Measurements from ENCODE around the gene SND1. TPM values are rescaled to one million over a fixed set of nuclear protein-coding genes. Genes with fewer than 3 reads are reported as not detected.

SND1 gene
- total and polyA plus RNA-seq, 4 donors = 59.4 to 214 (median 84.1) TPM

DNA sequence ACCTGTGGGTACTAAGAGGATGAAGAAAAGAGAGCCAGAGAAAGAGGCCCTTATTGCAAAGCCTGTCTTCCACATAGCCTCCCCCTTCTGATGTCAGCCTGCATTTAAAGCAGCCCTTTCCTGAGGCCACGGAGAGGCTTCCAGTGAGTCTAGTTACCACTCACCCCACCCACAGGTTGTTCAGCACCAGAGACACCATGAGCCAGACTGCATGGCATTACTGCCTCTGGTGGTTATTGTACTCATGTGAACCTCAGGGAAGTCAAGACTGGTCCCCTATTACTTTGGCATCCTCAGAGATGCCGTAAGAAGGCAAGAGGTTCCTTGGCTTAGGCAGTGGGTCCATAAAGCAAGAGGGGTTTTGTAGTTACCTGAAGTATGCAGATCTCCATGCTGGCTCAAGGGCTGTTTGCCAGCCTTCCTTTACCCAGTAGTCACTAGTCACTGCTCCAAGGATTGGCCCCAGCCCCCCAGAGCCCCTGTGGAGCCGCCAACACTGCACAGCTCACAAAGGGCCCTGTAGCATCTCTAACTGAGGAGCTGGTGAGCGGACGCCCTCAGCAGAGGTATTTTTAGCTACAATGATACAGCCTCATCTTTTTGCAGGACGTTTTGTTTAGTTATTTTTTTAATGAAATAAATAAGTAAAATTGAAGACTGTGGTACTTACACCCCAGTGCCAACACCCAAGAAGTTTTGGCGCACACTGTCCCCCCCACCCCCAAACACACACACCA lies 358.6 kb downstream of the SND1 start:
- Histone ChIP-seq H3K9me3 (ENCODE audit: control insufficient read depth in 4 of 4, low read length in 3 of 4) (no peaks in the 10 kb centered on the region), H3K9ac (ENCODE audit: low read depth in 1 of 2, low read length in 2 of 2) (no peak overlapping the region), H3K4me3 (ENCODE audit: low read depth in 1 of 3, low read length in 3 of 3) (no peak overlapping the region), H3K27me3 (ENCODE audit: control insufficient read depth in 4 of 4, insufficient read depth in 4 of 4, low read length in 3 of 4) (no peaks in the 10 kb centered on the region), H3K36me3 (ENCODE audit: control insufficient read depth in 4 of 4, insufficient read depth in 3 of 4, low read depth in 1 of 4, low read length in 3 of 4) (peaks cover 0 to 3% (median 0%) of the 10 kb centered on the region in 4 donors), H3K27ac (ENCODE audit: low read depth in 1 of 2, low read length in 2 of 2) (no peak overlapping the region), H3K4me1 (ENCODE audit: control insufficient read depth in 4 of 4, insufficient read depth in 4 of 4, low read length in 3 of 4) (peaks cover 6 to 32% (median 18%) of the 10 kb centered on the region in 4 donors)
- 89% methylated on average over 7 of the region's 7 CpGs for WGBS
- DNase-seq (ENCODE audit: low spot score) = no peak
- TF ChIP-seq YY1 (IDR thresholded peaks at IDR 0.05) = no peak
- no peak for TF ChIP-seq GABPA (IDR thresholded peaks at IDR 0.05 in 1 of 2, conservative IDR thresholded peaks at IDR 0.05 in 1 of 2)
- TF ChIP-seq RAD21 (IDR thresholded peaks at IDR 0.05) = peak in 1 of 2 donors; percentile 32

- Histone ChIP-seq H3K27me3 (ENCODE audit: control insufficient read depth in 4 of 4, insufficient read depth in 4 of 4, low read length in 3 of 4) (no peaks in the 10 kb centered on the region), H3K9me3 (ENCODE audit: control insufficient read depth in 4 of 4, low read length in 3 of 4) (no peaks in the 10 kb centered on the region), H3K4me1 (ENCODE audit: control insufficient read depth in 4 of 4, insufficient read depth in 4 of 4, low read length in 3 of 4) (peaks cover 3 to 26% (median 13%) of the 10 kb centered on the region in 4 donors), H3K36me3 (ENCODE audit: control insufficient read depth in 4 of 4, insufficient read depth in 3 of 4, low read depth in 1 of 4, low read length in 3 of 4) (peaks cover 0 to 3% (median 0%) of the 10 kb centered on the region in 4 donors), H3K27ac (ENCODE audit: low read depth in 1 of 2, low read length in 2 of 2) (no peak overlapping the region), H3K4me3 (ENCODE audit: low read depth in 1 of 3, low read length in 3 of 3) (no peak overlapping the region), H3K9ac (ENCODE audit: low read depth in 1 of 2, low read length in 2 of 2) (no peak overlapping the region)
- TF ChIP-seq SP1 (IDR thresholded peaks at IDR 0.05) = peak; percentile 13
- no peak for TF ChIP-seq HNF4G (IDR thresholded peaks at IDR 0.05)
- TF ChIP-seq YY1 (IDR thresholded peaks at IDR 0.05) = no peak
- TF ChIP-seq FOXA1 (IDR thresholded peaks at IDR 0.05) = no peak
- TF ChIP-seq RXRA (IDR thresholded peaks at IDR 0.05) = peak in 1 of 2 donors; percentile 40
- TF ChIP-seq, protein P1, sequence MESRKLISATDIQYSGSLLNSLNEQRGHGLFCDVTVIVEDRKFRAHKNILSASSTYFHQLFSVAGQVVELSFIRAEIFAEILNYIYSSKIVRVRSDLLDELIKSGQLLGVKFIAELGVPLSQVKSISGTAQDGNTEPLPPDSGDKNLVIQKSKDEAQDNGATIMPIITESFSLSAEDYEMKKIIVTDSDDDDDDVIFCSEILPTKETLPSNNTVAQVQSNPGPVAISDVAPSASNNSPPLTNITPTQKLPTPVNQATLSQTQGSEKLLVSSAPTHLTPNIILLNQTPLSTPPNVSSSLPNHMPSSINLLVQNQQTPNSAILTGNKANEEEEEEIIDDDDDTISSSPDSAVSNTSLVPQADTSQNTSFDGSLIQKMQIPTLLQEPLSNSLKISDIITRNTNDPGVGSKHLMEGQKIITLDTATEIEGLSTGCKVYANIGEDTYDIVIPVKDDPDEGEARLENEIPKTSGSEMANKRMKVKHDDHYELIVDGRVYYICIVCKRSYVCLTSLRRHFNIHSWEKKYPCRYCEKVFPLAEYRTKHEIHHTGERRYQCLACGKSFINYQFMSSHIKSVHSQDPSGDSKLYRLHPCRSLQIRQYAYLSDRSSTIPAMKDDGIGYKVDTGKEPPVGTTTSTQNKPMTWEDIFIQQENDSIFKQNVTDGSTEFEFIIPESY (IDR thresholded peaks at IDR 0.05) = no peak
- TF ChIP-seq EGR1 (IDR thresholded peaks at IDR 0.05; ENCODE audit: low read depth in 2 of 2) = no peak
- TF ChIP-seq, protein P2, sequence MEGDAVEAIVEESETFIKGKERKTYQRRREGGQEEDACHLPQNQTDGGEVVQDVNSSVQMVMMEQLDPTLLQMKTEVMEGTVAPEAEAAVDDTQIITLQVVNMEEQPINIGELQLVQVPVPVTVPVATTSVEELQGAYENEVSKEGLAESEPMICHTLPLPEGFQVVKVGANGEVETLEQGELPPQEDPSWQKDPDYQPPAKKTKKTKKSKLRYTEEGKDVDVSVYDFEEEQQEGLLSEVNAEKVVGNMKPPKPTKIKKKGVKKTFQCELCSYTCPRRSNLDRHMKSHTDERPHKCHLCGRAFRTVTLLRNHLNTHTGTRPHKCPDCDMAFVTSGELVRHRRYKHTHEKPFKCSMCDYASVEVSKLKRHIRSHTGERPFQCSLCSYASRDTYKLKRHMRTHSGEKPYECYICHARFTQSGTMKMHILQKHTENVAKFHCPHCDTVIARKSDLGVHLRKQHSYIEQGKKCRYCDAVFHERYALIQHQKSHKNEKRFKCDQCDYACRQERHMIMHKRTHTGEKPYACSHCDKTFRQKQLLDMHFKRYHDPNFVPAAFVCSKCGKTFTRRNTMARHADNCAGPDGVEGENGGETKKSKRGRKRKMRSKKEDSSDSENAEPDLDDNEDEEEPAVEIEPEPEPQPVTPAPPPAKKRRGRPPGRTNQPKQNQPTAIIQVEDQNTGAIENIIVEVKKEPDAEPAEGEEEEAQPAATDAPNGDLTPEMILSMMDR (IDR thresholded peaks at IDR 0.05; ENCODE audit: low read depth, low read length, missing input control) = no peak
- no peak for TF ChIP-seq REST (IDR thresholded peaks at IDR 0.05)
- TF ChIP-seq NR2F2 (IDR thresholded peaks at IDR 0.05) = no peak
- peak in 1 of 2 donors; percentile 18 for TF ChIP-seq RAD21 (IDR thresholded peaks at IDR 0.05)
- TF ChIP-seq JUND (IDR thresholded peaks at IDR 0.05) = peak in 1 of 2 donors; percentile 17
- peak; percentile 73 to 78 for TF ChIP-seq HNF4A (conservative IDR thresholded peaks at IDR 0.05)
- no peak for TF ChIP-seq GABPA (IDR thresholded peaks at IDR 0.05 in 1 of 2, conservative IDR thresholded peaks at IDR 0.05 in 1 of 2)
- 20% methylated on average over 2 of the region's 2 CpGs for WGBS
- DNase-seq (ENCODE audit: low spot score) = no peak
These were observed 359.2 kb downstream of the SND1 start for GRCh38 chr7:128011131-128011661.

Data from liver (tissue), 9 donors.